Activated CD8-positive, alpha-beta memory T cell treated with anti-CD3 and anti-CD28 coated beads for 1 hour (primary cell): ENCODE measurements around the gene AGTR2.
"Not testable (repeated sequence)": the region's sequence is repeated elsewhere in the genome, so short reads cannot be mapped to it uniquely, and the experiment has no call there.

Source experiments
- DNase-seq, 2 donors: peaks; one replicate each; pipeline ENCODE4 v3.0.0-alpha.2; 2020; ENCODE audit warnings: low read depth in 1 of 2; ENCODE audit errors: extremely low read depth in 1 of 2

Gene AGTR2, protein sequence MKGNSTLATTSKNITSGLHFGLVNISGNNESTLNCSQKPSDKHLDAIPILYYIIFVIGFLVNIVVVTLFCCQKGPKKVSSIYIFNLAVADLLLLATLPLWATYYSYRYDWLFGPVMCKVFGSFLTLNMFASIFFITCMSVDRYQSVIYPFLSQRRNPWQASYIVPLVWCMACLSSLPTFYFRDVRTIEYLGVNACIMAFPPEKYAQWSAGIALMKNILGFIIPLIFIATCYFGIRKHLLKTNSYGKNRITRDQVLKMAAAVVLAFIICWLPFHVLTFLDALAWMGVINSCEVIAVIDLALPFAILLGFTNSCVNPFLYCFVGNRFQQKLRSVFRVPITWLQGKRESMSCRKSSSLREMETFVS

DNA sequence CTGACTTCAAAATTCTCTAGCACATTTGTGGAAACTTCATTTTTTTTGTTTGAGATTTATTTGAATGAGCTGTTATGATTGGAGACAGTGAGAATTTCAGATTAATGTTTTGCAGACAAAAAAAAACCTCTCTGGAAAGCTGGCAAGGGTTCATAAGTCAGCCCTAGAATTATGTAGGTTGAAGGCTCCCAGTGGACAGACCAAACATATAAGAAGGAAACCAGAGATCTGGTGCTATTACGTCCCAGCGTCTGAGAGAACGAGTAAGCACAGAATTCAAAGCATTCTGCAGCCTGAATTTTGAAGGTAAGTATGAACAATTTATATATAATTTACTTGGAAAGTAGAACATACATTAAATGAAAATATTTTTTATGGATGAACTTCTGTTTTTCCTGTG, at the start of gene AGTR2:
Gene AGTR2, plus strand, starts transcription at position 234 of the 400 bp plus-strand sequence. CDS start 1,537 bp downstream, outside the sequence.
- no peak for DNase-seq

DNA sequence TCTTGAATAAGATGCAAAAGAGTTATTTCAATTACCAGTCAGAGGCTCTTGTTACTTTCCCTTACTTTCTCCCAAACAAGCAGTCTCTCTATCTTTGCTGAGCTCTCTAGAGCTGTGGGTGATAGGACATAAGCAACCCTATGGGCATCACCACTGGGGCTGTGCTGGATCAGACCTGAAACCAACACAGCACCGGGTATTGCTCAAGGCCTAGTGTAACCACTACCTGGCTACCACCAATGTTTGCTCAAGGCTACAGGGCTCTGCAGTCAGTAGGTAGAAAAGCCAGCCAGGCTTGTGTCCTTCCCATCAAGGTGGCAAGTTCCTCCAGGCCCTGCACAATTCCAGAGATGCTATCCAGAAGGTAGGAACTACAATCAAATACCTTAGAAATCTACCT, 35.3 kb upstream of the AGTR2 start:
- DNase-seq: no peak

DNA sequence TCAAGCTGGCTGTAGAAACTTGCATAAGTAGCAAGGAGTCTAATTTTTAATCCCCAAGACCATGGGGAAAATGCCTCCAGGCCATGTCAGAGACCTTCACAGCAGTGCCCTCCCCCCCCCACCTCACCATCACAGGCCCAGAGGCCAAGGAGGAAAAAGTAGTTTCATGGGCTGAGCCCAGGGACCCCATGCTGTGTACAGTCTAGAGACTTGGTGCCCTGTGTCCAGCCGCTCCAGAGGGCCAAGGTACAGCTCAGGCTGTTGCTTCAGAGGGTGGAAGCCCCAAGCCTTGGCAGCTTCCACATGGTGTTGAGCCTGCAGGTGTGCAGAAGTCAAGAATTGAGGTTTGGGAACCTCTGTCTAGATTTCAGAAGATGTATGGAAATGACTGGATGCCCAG, 29.3 kb upstream of the AGTR2 start:
- DNase-seq: not testable (repeated sequence)

DNA sequence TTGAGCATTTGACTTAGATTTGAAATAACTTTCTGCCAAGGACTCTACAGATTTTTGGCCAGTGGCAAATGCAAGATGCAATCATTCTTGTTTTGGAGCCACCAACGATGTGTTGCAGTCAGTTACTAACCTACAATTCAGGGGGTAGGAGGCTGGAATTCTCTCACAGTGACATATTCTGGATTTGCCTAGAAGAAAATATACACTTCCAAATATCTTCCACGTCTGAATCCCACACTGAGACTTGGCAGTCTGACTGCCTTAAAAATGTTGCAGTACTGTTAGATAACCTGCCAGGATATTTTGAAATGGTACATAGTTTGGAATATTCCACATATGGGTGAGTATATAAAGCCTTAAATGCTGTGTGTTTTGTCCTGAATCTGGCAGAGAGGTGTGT, 27.6 kb upstream of the AGTR2 start:
- no peak for DNase-seq

DNA sequence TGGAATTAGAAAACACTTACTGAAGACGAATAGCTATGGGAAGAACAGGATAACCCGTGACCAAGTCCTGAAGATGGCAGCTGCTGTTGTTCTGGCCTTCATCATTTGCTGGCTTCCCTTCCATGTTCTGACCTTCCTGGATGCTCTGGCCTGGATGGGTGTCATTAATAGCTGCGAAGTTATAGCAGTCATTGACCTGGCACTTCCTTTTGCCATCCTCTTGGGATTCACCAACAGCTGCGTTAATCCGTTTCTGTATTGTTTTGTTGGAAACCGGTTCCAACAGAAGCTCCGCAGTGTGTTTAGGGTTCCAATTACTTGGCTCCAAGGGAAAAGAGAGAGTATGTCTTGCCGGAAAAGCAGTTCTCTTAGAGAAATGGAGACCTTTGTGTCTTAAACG, 2.4 kb downstream of the AGTR2 start:
- no peak for DNase-seq

DNA sequence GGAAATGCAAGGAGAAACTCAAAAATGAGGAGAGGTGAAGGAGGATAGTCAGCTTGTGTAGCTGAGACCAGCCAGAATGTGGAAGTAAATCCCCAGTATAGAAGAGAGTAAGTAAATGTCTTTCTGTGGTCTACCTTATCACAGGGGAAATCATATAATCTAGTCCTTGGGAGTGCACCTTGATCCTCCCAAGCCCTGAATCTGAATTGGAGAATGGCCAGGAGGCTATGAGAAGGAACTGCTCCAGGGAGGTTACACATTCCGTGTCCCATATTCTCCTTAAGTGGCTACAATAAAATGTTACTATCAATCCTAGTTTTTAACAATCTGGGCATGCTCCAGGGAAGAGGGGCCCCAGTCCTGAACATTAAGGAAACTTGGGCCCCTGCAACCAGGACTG, 10.8 kb downstream of the AGTR2 start:
- DNase-seq: no peak

DNA sequence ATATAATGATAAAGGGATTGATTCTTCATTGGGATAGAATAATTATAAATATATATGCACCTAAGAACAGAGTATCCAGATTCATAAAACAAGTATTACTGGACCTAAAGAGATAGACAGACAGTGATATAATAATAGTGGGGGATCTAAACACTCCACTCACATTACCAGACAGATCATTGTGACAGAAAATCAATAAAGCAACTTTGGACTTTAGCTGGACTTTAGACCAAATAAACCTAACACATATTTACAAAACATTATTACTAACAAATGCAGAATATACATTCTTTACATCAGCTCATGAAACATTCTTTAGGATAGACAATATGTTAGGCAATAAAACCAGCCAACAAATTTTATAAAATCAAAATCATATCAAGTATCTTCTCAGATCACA, 14.6 kb downstream of the AGTR2 start:
- DNase-seq: no peak

DNA sequence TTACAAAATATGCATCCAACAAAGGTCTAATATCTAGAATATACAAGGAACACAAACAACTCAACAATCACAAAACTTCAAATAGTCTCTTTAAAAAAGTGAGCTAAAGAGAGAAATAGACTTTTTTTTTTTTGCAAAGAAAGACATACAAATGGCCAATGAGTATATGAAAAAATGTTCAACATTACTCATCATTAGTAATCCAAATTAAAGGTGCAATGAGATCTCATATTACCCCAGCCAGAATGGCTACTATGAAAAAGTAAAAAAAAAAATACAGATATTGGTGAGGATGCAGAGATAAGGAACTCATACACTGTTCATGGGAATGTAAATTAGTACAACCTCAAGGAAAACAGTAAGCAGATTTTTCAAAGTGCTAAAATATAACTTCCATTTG, 24.1 kb downstream of the AGTR2 start:
- DNase-seq: no peak

DNA sequence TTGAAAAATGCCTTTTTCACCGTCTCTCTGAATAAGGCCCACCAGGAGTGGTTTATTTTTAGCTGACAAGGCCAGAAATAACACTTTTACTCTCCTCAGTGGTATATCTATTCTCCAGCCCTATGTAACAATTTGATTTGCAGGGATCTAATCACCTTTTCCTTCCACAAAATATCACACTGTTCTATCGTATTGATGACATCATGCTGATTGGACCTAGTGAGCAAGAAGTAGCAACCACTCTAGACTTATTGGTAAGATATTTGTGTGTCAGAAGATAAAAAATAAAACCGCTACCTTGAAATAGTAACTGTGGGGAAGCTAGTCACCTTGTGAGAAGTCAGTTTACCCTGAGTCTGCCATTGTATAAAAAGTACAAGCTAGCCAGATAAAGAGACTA, 27.7 kb downstream of the AGTR2 start:
- no peak for DNase-seq

DNA sequence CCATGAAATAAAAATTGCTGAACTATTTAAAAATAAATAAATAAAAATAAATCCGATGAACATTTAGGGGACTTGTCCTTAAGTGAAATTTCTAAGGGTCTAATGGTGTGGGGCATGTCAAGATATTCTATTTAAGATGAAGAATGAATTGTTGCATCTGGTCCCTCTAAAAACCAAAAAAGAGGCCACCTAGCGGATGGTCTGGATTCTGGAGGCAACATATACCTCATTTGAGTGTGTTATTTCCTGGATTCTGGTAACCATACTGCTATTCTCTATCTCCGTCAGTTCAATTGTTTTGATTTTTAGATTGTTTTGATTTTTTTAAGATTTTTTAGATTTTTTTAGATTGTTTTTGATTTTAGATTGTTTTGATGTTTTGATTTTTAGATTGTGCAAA, 28.3 kb downstream of the AGTR2 start:
- no peak for DNase-seq

DNA sequence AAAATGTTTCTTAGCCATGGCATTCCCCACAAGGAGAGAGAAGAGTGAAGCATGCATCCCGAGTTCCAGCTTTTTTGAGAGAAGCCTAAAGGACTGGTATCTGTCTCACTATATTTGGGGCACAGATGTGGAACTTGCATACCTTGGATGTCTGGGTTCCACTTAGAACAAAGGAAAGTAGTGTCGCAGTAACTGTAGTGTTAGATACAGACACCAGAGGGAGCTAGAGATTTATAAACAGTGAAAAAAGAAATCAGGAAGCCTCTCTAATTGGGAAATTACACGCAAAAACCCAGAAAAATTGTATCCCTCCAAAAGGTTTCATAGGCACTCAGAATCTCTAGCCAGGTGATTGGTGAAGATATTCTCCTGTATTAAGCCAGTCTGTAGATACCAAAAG, 34.4 kb downstream of the AGTR2 start:
- no peak for DNase-seq

DNA sequence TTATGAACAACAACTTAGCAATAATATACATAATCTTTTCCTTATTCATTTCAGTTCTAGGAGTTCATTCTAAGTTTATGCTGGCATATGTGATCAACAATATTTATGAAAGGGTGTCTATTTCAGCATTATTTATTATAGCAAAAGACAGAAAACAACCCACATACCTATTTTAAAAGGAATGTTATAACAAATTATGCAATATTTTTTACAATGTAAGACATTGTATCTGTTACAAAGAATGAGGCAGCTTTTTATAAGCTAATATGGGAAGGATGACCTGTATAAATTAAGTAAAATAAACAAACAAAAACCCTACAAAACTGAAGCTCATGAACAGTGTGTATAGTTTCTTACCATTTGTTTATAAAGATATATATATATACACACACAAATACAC, 42.7 kb downstream of the AGTR2 start:
- DNase-seq: no peak

DNA sequence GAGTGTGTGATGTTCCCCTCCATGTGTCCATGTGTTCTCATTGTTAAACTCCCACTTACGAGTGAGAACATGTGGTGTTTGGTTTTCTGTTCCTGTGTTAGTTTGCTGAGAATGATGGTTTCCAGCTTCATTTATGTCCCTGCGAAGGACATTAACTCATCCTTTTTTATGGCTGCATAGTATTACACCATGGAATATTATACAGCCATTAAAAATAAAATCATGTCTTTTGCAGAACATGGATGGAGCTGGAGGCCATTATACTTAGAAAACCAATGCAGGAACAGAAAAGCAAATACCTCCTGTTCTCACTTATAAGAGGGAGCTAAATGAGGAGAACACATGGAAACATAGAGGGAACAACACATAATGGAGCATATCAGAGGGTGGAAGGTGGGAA, 46.5 kb downstream of the AGTR2 start:
- DNase-seq: not testable (repeated sequence)
